Measurements from ENCODE around the gene IL31RA. TPM values are rescaled to one million over a fixed set of nuclear protein-coding genes. Genes with fewer than 3 reads are reported as not detected.

Gene IL31RA
- total RNA-seq, 4 donors from 2014 or later: 0.29 TPM; not detected in 3

DNA sequence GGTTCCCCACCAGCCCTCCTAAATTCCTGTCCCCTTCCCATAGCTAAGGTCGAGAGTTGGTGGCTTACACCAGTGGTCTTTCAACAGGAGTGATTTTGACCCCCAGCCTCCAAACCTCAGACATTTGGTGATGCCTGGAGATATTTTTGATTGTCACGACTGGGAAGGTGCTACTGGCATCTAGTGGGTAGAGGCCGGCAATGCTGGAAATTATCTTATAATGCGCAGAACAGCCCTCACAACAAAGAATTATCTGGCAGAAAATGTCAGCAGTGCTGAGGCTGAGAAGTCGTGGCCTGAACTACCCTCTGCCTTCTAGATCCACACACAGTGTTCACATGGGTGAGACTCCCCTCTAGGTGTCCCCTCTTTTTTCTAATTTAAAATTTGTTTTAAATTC is 69.6 kb downstream of the IL31RA start:
- in situ Hi-C loops (cut with MboI; ENCODE audit: low sequenced_read_pairs in 4 of 4) (no loop called here), intact Hi-C loops (cut with DNase I; ENCODE audit: low total_unique reads) (no loop called here)
- no peak overlapping the region for H3K27ac ChIP-seq
- H3K4me1 ChIP-seq: no peaks in the 10 kb centered on the region
- H3K27me3 ChIP-seq: no peaks in the 10 kb centered on the region
- no peak for ATAC-seq
- H3K9me3 ChIP-seq: no peaks in the 10 kb centered on the region
- no peak for DNase-seq
- TF ChIP-seq, protein P1, sequence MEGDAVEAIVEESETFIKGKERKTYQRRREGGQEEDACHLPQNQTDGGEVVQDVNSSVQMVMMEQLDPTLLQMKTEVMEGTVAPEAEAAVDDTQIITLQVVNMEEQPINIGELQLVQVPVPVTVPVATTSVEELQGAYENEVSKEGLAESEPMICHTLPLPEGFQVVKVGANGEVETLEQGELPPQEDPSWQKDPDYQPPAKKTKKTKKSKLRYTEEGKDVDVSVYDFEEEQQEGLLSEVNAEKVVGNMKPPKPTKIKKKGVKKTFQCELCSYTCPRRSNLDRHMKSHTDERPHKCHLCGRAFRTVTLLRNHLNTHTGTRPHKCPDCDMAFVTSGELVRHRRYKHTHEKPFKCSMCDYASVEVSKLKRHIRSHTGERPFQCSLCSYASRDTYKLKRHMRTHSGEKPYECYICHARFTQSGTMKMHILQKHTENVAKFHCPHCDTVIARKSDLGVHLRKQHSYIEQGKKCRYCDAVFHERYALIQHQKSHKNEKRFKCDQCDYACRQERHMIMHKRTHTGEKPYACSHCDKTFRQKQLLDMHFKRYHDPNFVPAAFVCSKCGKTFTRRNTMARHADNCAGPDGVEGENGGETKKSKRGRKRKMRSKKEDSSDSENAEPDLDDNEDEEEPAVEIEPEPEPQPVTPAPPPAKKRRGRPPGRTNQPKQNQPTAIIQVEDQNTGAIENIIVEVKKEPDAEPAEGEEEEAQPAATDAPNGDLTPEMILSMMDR (IDR thresholded peaks at IDR 0.05 in 4 of 5, conservative IDR thresholded peaks at IDR 0.05 in 1 of 5): no peak
- no peak for TF ChIP-seq POLR2A (IDR thresholded peaks at IDR 0.05)
- no peak overlapping the region for H3K4me3 ChIP-seq
- H3K36me3 ChIP-seq: no peaks in the 10 kb centered on the region

DNA sequence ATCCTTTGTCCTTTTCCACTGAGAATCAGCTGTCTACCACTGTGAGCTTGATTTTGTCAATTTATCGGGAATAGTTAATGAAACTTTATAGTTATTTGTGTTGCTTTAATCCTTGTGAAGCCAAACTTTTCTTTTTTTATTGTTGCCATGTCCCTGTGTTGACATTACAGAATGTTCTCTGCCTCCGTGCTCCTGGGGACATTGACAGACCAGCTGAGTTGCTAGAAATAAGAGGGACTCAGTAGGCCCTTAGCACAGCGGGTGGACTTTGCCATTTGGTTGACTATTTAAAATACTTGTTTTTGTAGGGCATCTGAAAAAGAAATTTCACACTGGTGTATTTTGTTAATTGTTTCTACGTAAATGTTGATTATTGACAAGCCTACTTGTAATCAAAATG is 70.5 kb downstream of the IL31RA start:
- Histone ChIP-seq H3K27ac (no peak overlapping the region), H3K9me3 (no peaks in the 10 kb centered on the region), H3K4me1 (no peaks in the 10 kb centered on the region), H3K36me3 (no peaks in the 10 kb centered on the region), H3K27me3 (no peaks in the 10 kb centered on the region), H3K4me3 (no peak overlapping the region)
- intact Hi-C loops (cut with DNase I; ENCODE audit: low total_unique reads): no loop called here
- in situ Hi-C loops (cut with MboI; ENCODE audit: low sequenced_read_pairs in 4 of 4): no loop called here
- ATAC-seq: no peak
- no peak for DNase-seq
- no peak for TF ChIP-seq POLR2A (IDR thresholded peaks at IDR 0.05)
- TF ChIP-seq, protein P1 (IDR thresholded peaks at IDR 0.05 in 4 of 5, conservative IDR thresholded peaks at IDR 0.05 in 1 of 5): no peak

DNA sequence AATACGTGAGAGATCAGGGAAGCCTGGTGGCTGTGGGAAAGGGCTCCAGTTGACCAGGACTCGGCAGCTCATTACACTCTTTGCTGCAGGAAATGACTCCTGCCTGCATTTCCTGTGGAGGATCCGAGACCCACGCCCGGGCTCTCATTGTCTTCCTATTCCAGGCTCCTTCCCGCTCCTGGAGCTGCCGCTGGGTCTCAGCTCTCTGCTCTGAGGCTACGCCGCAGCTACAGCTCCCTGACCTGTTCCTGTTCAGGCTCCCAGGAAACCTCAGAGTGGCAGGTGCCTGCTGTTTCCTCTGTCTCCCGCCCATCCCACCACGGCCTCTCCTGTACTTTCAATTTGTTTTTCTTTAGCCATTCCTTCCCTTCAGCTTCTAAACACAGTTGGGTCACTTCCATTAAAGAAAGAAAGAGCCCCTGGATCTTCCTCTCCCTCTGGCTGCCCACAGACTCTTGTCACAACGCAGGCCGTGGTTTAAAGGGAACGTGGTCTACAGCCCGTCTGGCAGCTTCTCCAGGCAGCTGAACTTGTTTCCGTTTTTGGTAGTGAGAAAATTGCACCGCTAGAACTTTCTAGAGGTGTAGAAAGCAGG is 72.1 kb downstream of the IL31RA start:
- TF ChIP-seq POLR2A (IDR thresholded peaks at IDR 0.05): no peak
- TF ChIP-seq, protein P1 (IDR thresholded peaks at IDR 0.05 in 4 of 5, conservative IDR thresholded peaks at IDR 0.05 in 1 of 5): no peak
- H3K27ac ChIP-seq: no peak overlapping the region
- no peaks in the 10 kb centered on the region for H3K4me1 ChIP-seq
- H3K9me3 ChIP-seq: no peaks in the 10 kb centered on the region
- peak overlapping the region; percentile 18 to 43 (median 42) for H3K4me3 ChIP-seq
- DNase-seq (no peak), ATAC-seq (peak; percentile 21 to 23)
- in situ Hi-C loops (cut with MboI; ENCODE audit: low sequenced_read_pairs in 4 of 4) (no loop called here), intact Hi-C loops (cut with DNase I; ENCODE audit: low total_unique reads) (no loop called here)
- no peaks in the 10 kb centered on the region for H3K36me3 ChIP-seq
- no peaks in the 10 kb centered on the region for H3K27me3 ChIP-seq

DNA sequence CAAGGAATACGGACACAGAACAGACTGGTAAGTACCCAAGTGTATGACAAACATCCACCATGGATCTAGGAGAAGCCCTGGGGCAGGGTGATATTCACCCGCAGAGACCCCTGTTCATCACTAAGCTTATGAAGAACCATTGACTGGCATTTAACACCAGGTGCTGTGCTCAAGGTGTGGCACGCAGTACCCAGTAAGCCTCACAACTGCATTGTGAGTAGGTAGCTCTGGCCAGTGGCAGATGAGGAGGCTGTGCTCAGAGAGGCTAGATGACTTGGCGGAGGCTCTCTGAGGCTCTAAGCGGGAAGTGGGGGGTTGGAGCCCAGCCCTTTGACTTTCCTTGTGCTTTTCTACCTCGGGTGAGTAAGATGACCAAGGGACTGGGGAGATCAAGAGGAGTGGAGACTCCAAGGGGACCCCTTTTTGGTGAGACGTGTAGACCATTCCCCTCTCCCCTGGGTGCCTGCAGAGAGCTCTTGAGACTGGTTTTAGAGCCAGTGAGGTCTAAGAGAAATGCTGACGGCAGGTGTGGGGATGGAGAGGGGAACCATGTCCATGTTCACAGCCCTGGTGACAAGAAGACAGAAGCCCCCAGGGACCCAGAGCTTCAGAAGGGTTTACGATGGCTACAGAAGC is 72.8 kb downstream of the IL31RA start:
- Histone ChIP-seq H3K27ac (no peak overlapping the region), H3K9me3 (no peaks in the 10 kb centered on the region), H3K36me3 (no peaks in the 10 kb centered on the region), H3K27me3 (no peaks in the 10 kb centered on the region), H3K4me1 (no peaks in the 10 kb centered on the region), H3K4me3 (peak overlapping the region in 3 of 4 donors; percentile 41 to 43 (median 43))
- no peak for ATAC-seq
- no peak for DNase-seq
- in situ Hi-C loops (cut with MboI; ENCODE audit: low sequenced_read_pairs in 4 of 4) (no loop called here), intact Hi-C loops (cut with DNase I; ENCODE audit: low total_unique reads) (no loop called here)
- no peak for TF ChIP-seq POLR2A (IDR thresholded peaks at IDR 0.05)
- TF ChIP-seq, protein P1 (IDR thresholded peaks at IDR 0.05 in 4 of 5, conservative IDR thresholded peaks at IDR 0.05 in 1 of 5): no peak
